ENCODE data around the gene ZYG11A.

Gene ZYG11A

GRCh38 chr1:52907068-52907811 lies 64.7 kb downstream of the ZYG11A start:
- no peak overlapping the region for H3K4me3 ChIP-seq (ENCODE audit: low read depth, low read length)
- TF ChIP-seq, protein P1, sequence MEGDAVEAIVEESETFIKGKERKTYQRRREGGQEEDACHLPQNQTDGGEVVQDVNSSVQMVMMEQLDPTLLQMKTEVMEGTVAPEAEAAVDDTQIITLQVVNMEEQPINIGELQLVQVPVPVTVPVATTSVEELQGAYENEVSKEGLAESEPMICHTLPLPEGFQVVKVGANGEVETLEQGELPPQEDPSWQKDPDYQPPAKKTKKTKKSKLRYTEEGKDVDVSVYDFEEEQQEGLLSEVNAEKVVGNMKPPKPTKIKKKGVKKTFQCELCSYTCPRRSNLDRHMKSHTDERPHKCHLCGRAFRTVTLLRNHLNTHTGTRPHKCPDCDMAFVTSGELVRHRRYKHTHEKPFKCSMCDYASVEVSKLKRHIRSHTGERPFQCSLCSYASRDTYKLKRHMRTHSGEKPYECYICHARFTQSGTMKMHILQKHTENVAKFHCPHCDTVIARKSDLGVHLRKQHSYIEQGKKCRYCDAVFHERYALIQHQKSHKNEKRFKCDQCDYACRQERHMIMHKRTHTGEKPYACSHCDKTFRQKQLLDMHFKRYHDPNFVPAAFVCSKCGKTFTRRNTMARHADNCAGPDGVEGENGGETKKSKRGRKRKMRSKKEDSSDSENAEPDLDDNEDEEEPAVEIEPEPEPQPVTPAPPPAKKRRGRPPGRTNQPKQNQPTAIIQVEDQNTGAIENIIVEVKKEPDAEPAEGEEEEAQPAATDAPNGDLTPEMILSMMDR (IDR thresholded peaks at IDR 0.05; ENCODE audit: insufficient read depth, low read length, missing control alignments) = no peak
- no peak for DNase-seq (ENCODE audit: low read depth, low spot score)
- CTCF ChIA-PET = interaction anchor here (0.7 to 1.7 kb wide), 2 partner anchors 280 to 549 kb away, joined by 3 to 7 read pairs; no protein-coding TSS in a partner anchor
- POLR2A ChIA-PET = no interaction called here

GRCh38 chr1:52907812-52908153 lies 65.2 kb downstream of the ZYG11A start:
- H3K4me3 ChIP-seq (ENCODE audit: low read depth, low read length) = no peak overlapping the region
- DNase-seq (ENCODE audit: low read depth, low spot score) = no peak
- ChIA-PET POLR2A (no interaction called here), CTCF (no interaction called here)
- TF ChIP-seq, protein P1 (IDR thresholded peaks at IDR 0.05; ENCODE audit: insufficient read depth, low read length, missing control alignments) = no peak

- DNase-seq (ENCODE audit: low read depth, low spot score) = no peak
- TF ChIP-seq, protein P1 (IDR thresholded peaks at IDR 0.05; ENCODE audit: insufficient read depth, low read length, missing control alignments) = no peak
- ChIA-PET POLR2A (no interaction called here), CTCF (no interaction called here)
- no peak overlapping the region for H3K4me3 ChIP-seq (ENCODE audit: low read depth, low read length)
These were observed 69.0 kb downstream of the ZYG11A start for GRCh38 chr1:52911541-52911940.

- ChIA-PET CTCF (interaction anchor here (1.1 kb wide), 1 partner anchor 12 kb away, joined by 3 read pairs; no protein-coding TSS in a partner anchor), POLR2A (no interaction called here)
- no peak for DNase-seq (ENCODE audit: low read depth, low spot score)
- TF ChIP-seq, protein P1 (IDR thresholded peaks at IDR 0.05; ENCODE audit: insufficient read depth, low read length, missing control alignments) = no peak
- no peak overlapping the region for H3K4me3 ChIP-seq (ENCODE audit: low read depth, low read length)
These were observed 70.5 kb downstream of the ZYG11A start for GRCh38 chr1:52913014-52913413.

GRCh38 chr1:52913537-52913936 lies 71.0 kb downstream of the ZYG11A start:
- ChIA-PET POLR2A (no interaction called here), CTCF (interaction anchor here (1.1 kb wide), 1 partner anchor 12 kb away, joined by 3 read pairs; no protein-coding TSS in a partner anchor)
- no peak overlapping the region for H3K4me3 ChIP-seq (ENCODE audit: low read depth, low read length)
- no peak for DNase-seq (ENCODE audit: low read depth, low spot score)
- TF ChIP-seq, protein P1 (IDR thresholded peaks at IDR 0.05; ENCODE audit: insufficient read depth, low read length, missing control alignments) = no peak

- CTCF ChIA-PET = interaction anchor here (1.3 kb wide), 1 partner anchor 10 kb away, joined by 3 read pairs; no protein-coding TSS in a partner anchor
- TF ChIP-seq, protein P1 (IDR thresholded peaks at IDR 0.05; ENCODE audit: insufficient read depth, low read length, missing control alignments) = no peak
- H3K4me3 ChIP-seq (ENCODE audit: low read depth, low read length) = no peak overlapping the region
- POLR2A ChIA-PET = no interaction called here
- DNase-seq (ENCODE audit: low read depth, low spot score) = no peak
These were observed 71.9 kb downstream of the ZYG11A start for GRCh38 chr1:52914463-52914862.

All from AG04449 (cell line).